Activated CD8-positive, alpha-beta T cell treated with anti-CD3 and anti-CD28 coated beads for 36 hours (primary cell): Measurements from ENCODE around the gene ACYP2. TPM values are rescaled to one million over a fixed set of nuclear protein-coding genes. Genes with fewer than 3 reads are reported as not detected.

Source experiments
- ATAC-seq: fragments of 200-7000 bp; cut with Tn5 transposase; one replicate; pipeline ENCODE4 v1.10.0; 2021; ENCODE audit warnings: mild to moderate bottlenecking, moderate library complexity
- CTCF ChIA-PET: fragments of 350-600 bp; sonication (Branson Sonifier 250); formaldehyde crosslinking; loops from one replicate; lab custom pipeline; 2021; ENCODE audit warnings: antibody characterized with exemption; lab: Charles Lee
- POLR2A ChIA-PET: fragments of 350-600 bp; sonication (Branson Sonifier 250); formaldehyde crosslinking; loops from one replicate; lab custom pipeline; 2021; ENCODE audit warnings: antibody characterized with exemption; lab: Charles Lee
- DNase-seq: peaks from one replicate; pipeline ENCODE4 v3.0.0-alpha.2; 2020
- H3K27ac Mint-ChIP-seq: one replicate; pipeline ENCODE4 v1.8.0; 2021; ENCODE audit warnings: mild to moderate bottlenecking, mixed read lengths
- H3K27me3 Mint-ChIP-seq: one replicate; pipeline ENCODE4 v1.8.0; 2021; ENCODE audit warnings: mixed read lengths
- H3K36me3 Mint-ChIP-seq: one replicate; pipeline ENCODE4 v1.8.0; 2021; ENCODE audit warnings: low read depth, mixed read lengths
- H3K4me1 Mint-ChIP-seq: one replicate; pipeline ENCODE4 v1.8.0; 2021; ENCODE audit warnings: low read depth, mixed read lengths
- H3K4me3 Mint-ChIP-seq: one replicate; pipeline ENCODE4 v1.8.0; 2021; ENCODE audit warnings: mild to moderate bottlenecking, moderate library complexity, mixed read lengths
- H3K9me3 Mint-ChIP-seq: one replicate; pipeline ENCODE4 v1.8.0; 2021; ENCODE audit warnings: mixed read lengths
- CTCF ChIP-seq: fragments of 200-600 bp; IDR thresholded peaks from one replicate; pipeline ENCODE4 v1.8.0; 2022; ENCODE audit warnings: antibody characterized with exemption, mild to moderate bottlenecking
- intact Hi-C: fragments of 100-400 bp; cut with micrococcal nuclease; formaldehyde crosslinking; loops from one replicate; pipeline ENCODE4 v1.10.0; 2022
- total RNA-seq, 2 experiments: library from RNA; stranded (reverse); gene quantifications; one replicate each; pipeline ENCODE4 v1.2.3, GENCODE V29; 2021

ACYP2 gene
- total RNA-seq, 2 experiments from 2014 or later = 5.8 to 6.0 TPM

GRCh38 chr2:54271189-54271588 lies 155.8 kb downstream of the ACYP2 start:
- intact Hi-C loops = no loop called here
- Mint-ChIP-seq H3K36me3 (peaks cover 3% of the 10 kb centered on the region), H3K27me3 (no peaks in the 10 kb centered on the region), H3K27ac (no peak overlapping the region), H3K9me3 (no peaks in the 10 kb centered on the region), H3K4me1 (peaks cover 14% of the 10 kb centered on the region), H3K4me3 (no peak overlapping the region)
- no peak for DNase-seq
- no peak for TF ChIP-seq CTCF
- no peak for ATAC-seq
- ChIA-PET CTCF (no interaction called here), POLR2A (no interaction called here)

GRCh38 chr2:54271843-54272627 lies 156.6 kb downstream of the ACYP2 start:
- ATAC-seq = peak; percentile 56
- no peak for TF ChIP-seq CTCF
- peak; percentile 2 for DNase-seq
- Mint-ChIP-seq H3K27me3 (no peaks in the 10 kb centered on the region), H3K4me3 (no peak overlapping the region), H3K27ac (no peak overlapping the region), H3K36me3 (peaks cover 3% of the 10 kb centered on the region), H3K9me3 (no peaks in the 10 kb centered on the region), H3K4me1 (peaks cover 14% of the 10 kb centered on the region)
- CTCF ChIA-PET = no interaction called here
- intact Hi-C loops = no loop called here
- POLR2A ChIA-PET = no interaction called here

GRCh38 chr2:54274781-54275242 lies 159.4 kb downstream of the ACYP2 start:
- Mint-ChIP-seq H3K4me3 (no peak overlapping the region), H3K27me3 (no peaks in the 10 kb centered on the region), H3K9me3 (no peaks in the 10 kb centered on the region), H3K27ac (no peak overlapping the region), H3K36me3 (peaks cover 3% of the 10 kb centered on the region), H3K4me1 (peaks cover 14% of the 10 kb centered on the region)
- ChIA-PET POLR2A (no interaction called here), CTCF (interaction anchor here (1.7 kb wide), 1 partner anchor 9 kb away, joined by 5 read pairs; no protein-coding TSS in a partner anchor)
- DNase-seq (no peak), ATAC-seq (peak; percentile 58)
- intact Hi-C loops = no loop called here
- TF ChIP-seq CTCF = no peak

GRCh38 chr2:54275541-54275940 lies 160.1 kb downstream of the ACYP2 start:
- ATAC-seq (no peak), DNase-seq (no peak)
- Mint-ChIP-seq H3K9me3 (no peaks in the 10 kb centered on the region), H3K36me3 (peaks cover 3% of the 10 kb centered on the region), H3K4me1 (peaks cover 14% of the 10 kb centered on the region), H3K27me3 (no peaks in the 10 kb centered on the region), H3K4me3 (no peak overlapping the region), H3K27ac (no peak overlapping the region)
- intact Hi-C loops = no loop called here
- POLR2A ChIA-PET = no interaction called here
- CTCF ChIA-PET = interaction anchor here (1.7 kb wide), 1 partner anchor 9 kb away, joined by 5 read pairs; no protein-coding TSS in a partner anchor
- TF ChIP-seq CTCF = no peak

- no peak overlapping the region for H3K27ac Mint-ChIP-seq
- H3K9me3 Mint-ChIP-seq = no peaks in the 10 kb centered on the region
- no peak for DNase-seq
- H3K36me3 Mint-ChIP-seq = no peaks in the 10 kb centered on the region
- no peak for ATAC-seq
- no peaks in the 10 kb centered on the region for H3K27me3 Mint-ChIP-seq
- H3K4me3 Mint-ChIP-seq = no peak overlapping the region
- intact Hi-C loops = no loop called here
- peaks cover 3% of the 10 kb centered on the region for H3K4me1 Mint-ChIP-seq
- ChIA-PET POLR2A (no interaction called here), CTCF (interaction anchor here (0.8 kb wide), 1 partner anchor 16 kb away, joined by 3 read pairs; no protein-coding TSS in a partner anchor)
- TF ChIP-seq CTCF = no peak
Observed at GRCh38 chr2:54279385-54279784, 164.0 kb downstream of the ACYP2 start.
